A673 (cell line): ENCODE results near the gene EMX1. TPM values are rescaled to one million over a fixed set of nuclear protein-coding genes. Genes with fewer than 3 reads are reported as not detected.

Experiments
- BruUV-seq: library from RNA; stranded (reverse); fragments of 400-500 nt; replicated peaks from 2 replicates; lab custom pipeline; 2021; lab: Mats Ljungman, UMichigan
- CTCF ChIA-PET: fragments of 300-600 bp; sonication (Branson Sonifier 250); formaldehyde crosslinking; loops from one replicate; lab custom pipeline; 2022; ENCODE audit warnings: antibody characterized with exemption; lab: Charles Lee
- POLR2A ChIA-PET: fragments of 300-600 bp; sonication (Branson Sonifier 250); formaldehyde crosslinking; loops from one replicate; lab custom pipeline; 2022; ENCODE audit warnings: antibody characterized with exemption; ENCODE audit not compliant: low non-redundant PET; lab: Charles Lee
- DNase-seq: peaks from one replicate; pipeline ENCODE4 v3.0.0-alpha.2; 2015; ENCODE audit warnings: low spot score
- H3K27ac ChIP-seq: fragments of 200-600 bp; sonication (generic); 2 replicates; pipeline ENCODE4 v1.5.1; 2016; ENCODE audit warnings: mixed run types, low read depth, mild to moderate bottlenecking, mixed read lengths, antibody characterized with exemption, low read length; ENCODE audit not compliant: poor library complexity, severe bottlenecking
- H3K27me3 ChIP-seq: fragments of 200-600 bp; sonication (generic); replicated peaks from 2 replicates; pipeline ENCODE4 v1.6.1; 2017; ENCODE audit warnings: mixed run types, low read depth, mild to moderate bottlenecking, mixed read lengths, antibody characterized with exemption, low read length; ENCODE audit not compliant: insufficient read depth, poor library complexity
- H3K36me3 ChIP-seq: fragments of 200-600 bp; sonication (generic); 2 replicates; pipeline ENCODE4 v1.6.1; 2016; ENCODE audit warnings: mixed run types, mild to moderate bottlenecking, mixed read lengths, antibody characterized with exemption, low read length; ENCODE audit not compliant: insufficient read depth, poor library complexity, severe bottlenecking
- H3K4me1 ChIP-seq: fragments of 200-600 bp; sonication (generic); 2 replicates; pipeline ENCODE4 v1.6.1; 2017; ENCODE audit warnings: mixed run types, mild to moderate bottlenecking, mixed read lengths, antibody characterized with exemption, low read length; ENCODE audit not compliant: insufficient read depth, poor library complexity, severe bottlenecking
- H3K4me3 ChIP-seq: fragments of 200-600 bp; sonication (generic); 2 replicates; pipeline ENCODE4 v1.5.1; 2016; ENCODE audit warnings: low read depth, mixed run types, mild to moderate bottlenecking, mixed read lengths, low read length; ENCODE audit not compliant: poor library complexity, severe bottlenecking
- H3K9me3 ChIP-seq: fragments of 200-600 bp; sonication (generic); 2 replicates; pipeline ENCODE4 v1.6.1; 2016; ENCODE audit warnings: mixed run types, low read depth, mild to moderate bottlenecking, mixed read lengths, antibody characterized with exemption, low read length; ENCODE audit not compliant: poor library complexity, severe bottlenecking
- EZH2 ChIP-seq: fragments of 200-600 bp; sonication (generic); IDR thresholded peaks from 2 replicates; pipeline ENCODE4 v1.6.1; 2017; ENCODE audit warnings: borderline replicate concordance, low read depth, mild to moderate bottlenecking, mixed read lengths, antibody characterized with exemption, low read length; ENCODE audit not compliant: poor library complexity, severe bottlenecking
- intact Hi-C: fragments of 100-400 bp; cut with micrococcal nuclease; formaldehyde crosslinking; loops from one replicate; pipeline ENCODE4 v1.10.0; 2022; ENCODE audit not compliant: unreplicated experiment
- total RNA-seq: library from RNA; stranded (reverse); gene quantifications from 2 replicates; pipeline ENCODE4 v1.2.3, GENCODE V29; 2021
- TF ChIP-seq, protein P1 (sequence below): fragments of 300-800, 200-600 bp; sonication (generic); conservative IDR thresholded peaks from 2 replicates; pipeline ENCODE4 v1.5.1; 2017; ENCODE audit warnings: low read depth, mild to moderate bottlenecking, antibody characterized with exemption, low read length, moderate library complexity, mixed read lengths

Gene EMX1
- total RNA-seq, 1 experiment from 2014 or later: not detected

DNA sequence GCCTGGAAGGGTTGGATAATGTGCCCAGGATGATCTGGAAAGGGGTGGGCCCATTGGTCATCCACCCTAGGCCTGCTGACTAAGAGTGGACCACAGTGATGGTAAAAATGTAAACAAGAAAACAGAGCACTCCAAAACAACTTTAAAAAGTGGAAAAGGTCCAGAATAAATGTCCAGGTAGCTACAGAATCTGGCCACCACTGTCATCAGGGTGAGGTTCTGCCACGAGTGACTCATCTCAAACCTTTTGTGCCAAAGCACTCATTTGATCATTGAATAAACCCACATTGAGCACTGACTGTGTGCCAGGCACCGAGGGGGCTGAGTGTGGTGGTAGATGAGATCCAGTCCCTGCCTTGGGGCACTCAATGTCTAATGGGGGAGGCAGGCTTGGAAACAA is 64.9 kb downstream of the EMX1 start:
- TF ChIP-seq, protein P1, sequence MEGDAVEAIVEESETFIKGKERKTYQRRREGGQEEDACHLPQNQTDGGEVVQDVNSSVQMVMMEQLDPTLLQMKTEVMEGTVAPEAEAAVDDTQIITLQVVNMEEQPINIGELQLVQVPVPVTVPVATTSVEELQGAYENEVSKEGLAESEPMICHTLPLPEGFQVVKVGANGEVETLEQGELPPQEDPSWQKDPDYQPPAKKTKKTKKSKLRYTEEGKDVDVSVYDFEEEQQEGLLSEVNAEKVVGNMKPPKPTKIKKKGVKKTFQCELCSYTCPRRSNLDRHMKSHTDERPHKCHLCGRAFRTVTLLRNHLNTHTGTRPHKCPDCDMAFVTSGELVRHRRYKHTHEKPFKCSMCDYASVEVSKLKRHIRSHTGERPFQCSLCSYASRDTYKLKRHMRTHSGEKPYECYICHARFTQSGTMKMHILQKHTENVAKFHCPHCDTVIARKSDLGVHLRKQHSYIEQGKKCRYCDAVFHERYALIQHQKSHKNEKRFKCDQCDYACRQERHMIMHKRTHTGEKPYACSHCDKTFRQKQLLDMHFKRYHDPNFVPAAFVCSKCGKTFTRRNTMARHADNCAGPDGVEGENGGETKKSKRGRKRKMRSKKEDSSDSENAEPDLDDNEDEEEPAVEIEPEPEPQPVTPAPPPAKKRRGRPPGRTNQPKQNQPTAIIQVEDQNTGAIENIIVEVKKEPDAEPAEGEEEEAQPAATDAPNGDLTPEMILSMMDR: no peak
- TF ChIP-seq EZH2: no peak
- POLR2A ChIA-PET: no interaction called here
- no peak overlapping the region for H3K4me3 ChIP-seq
- H3K36me3 ChIP-seq: no peaks in the 10 kb centered on the region
- no TSS peak for BruUV-seq
- intact Hi-C loops: no loop called here
- CTCF ChIA-PET: no interaction called here
- no peaks in the 10 kb centered on the region for H3K9me3 ChIP-seq
- H3K27ac ChIP-seq: no peak overlapping the region
- no peak for DNase-seq
- peaks cover 5% of the 10 kb centered on the region for H3K4me1 ChIP-seq
- no peaks in the 10 kb centered on the region for H3K27me3 ChIP-seq

DNA sequence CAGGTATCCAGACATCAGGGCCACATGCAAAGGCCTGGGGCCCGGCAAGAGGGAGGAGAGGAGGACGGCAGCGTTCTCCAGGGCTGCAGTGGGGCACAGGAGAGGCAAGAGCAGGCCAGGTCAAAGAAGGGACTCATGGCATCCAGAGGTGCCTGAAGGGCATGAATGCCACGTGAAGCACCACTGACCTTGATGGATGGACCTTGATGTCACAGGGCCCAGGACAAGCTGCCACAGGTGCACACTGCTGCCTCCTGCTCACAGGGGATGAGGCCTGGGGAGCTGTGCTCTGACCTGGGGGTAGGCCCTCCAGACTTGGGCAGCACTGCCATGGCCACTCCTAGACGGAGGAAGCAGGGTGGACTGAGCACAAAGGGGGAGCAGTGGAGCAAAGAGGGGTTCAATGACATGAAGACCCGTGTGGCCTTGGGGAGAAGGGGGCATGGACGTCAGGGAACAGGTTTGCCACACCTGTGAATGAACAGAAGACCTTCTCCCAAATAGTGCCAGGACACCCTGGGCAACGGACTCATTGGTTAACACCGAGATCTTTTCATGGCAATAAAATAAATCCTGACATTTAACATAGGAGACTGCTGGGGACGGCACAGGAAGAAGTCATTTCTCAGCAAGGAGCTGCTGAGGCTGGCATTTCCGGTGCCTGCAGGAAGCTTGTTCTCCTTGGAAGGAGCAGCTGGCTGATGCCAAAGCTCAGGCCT is 65.6 kb downstream of the EMX1 start:
- ChIA-PET POLR2A (no interaction called here), CTCF (interaction anchor here (0.7 kb wide), 1 partner anchor 195 kb away, joined by 4 read pairs; no protein-coding TSS in a partner anchor)
- H3K27ac ChIP-seq: no peak overlapping the region
- H3K27me3 ChIP-seq: no peaks in the 10 kb centered on the region
- no peak overlapping the region for H3K4me3 ChIP-seq
- no peaks in the 10 kb centered on the region for H3K9me3 ChIP-seq
- H3K36me3 ChIP-seq: no peaks in the 10 kb centered on the region
- peaks cover 5% of the 10 kb centered on the region for H3K4me1 ChIP-seq
- intact Hi-C loops: no loop called here
- TF ChIP-seq, protein P1: no peak
- TF ChIP-seq EZH2: no peak
- DNase-seq: peak; percentile 43
- BruUV-seq: no TSS peak

DNA sequence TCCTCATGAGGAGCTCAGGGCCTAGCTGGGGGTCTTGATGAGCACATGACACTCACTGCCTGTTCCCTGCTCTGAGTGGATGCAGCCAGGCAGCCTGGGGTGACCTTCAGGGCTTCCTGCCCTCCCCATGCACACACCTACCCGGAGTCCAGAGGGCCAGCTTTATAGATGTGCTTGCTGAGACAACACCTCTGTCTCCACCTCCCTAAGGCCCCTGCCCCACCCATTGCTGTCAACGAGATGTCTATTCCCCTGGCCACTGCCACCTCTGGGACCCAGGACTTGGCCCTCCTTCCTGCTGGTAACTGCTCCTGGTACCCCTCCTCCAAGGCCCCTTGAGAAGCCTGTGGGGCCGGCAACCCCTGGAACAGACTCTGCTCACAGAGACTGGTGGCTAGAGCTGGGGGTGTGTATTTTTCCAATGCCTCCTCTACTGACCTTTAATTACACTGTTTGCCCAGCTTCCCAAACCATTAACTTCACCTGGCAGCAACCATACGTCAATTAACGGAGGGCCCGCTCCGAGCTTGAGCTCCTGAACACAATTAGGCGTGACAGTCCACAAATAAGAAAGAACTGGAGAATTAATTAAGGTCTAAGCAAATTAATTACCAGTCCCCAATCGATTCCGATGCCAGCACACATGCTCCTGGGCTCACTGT is 66.3 kb downstream of the EMX1 start:
- Histone ChIP-seq H3K36me3 (no peaks in the 10 kb centered on the region), H3K4me1 (peaks cover 5% of the 10 kb centered on the region), H3K9me3 (no peaks in the 10 kb centered on the region), H3K27me3 (no peaks in the 10 kb centered on the region), H3K27ac (no peak overlapping the region), H3K4me3 (no peak overlapping the region)
- POLR2A ChIA-PET: no interaction called here
- CTCF ChIA-PET: interaction anchor here (0.7 kb wide), 1 partner anchor 194 kb away, joined by 4 read pairs; no protein-coding TSS in a partner anchor
- BruUV-seq: no TSS peak
- TF ChIP-seq, protein P1: no peak
- intact Hi-C loops: no loop called here
- no peak for DNase-seq
